Measurements from ENCODE around the gene MED13L.
"Not testable (repeated sequence)": the region's sequence is repeated elsewhere in the genome, so short reads cannot be mapped to it uniquely, and the experiment has no call there.

Gene MED13L

GRCh38 chr12:116238149-116238548 lies 39.3 kb downstream of the MED13L start:
- no peak for TF ChIP-seq CTCF (IDR thresholded peaks at IDR 0.05)

GRCh38 chr12:116236976-116237375 lies 40.5 kb downstream of the MED13L start:
- DNase-seq (ENCODE audit: low spot score), result no peak
- Histone ChIP-seq H3K4me3 (no peak overlapping the region), H3K27ac (peak overlapping the region in 1 of 2 donors; percentile 5)
- no peak for TF ChIP-seq CTCF (IDR thresholded peaks at IDR 0.05)

More at GRCh38 chr12:116238149-116238548, 39.3 kb downstream of the MED13L start:
- Histone ChIP-seq H3K4me3 (no peak overlapping the region), H3K27ac (no peak overlapping the region)
- no peak for DNase-seq (ENCODE audit: low spot score)

- H3K27ac ChIP-seq, result no peak overlapping the region
- TF ChIP-seq CTCF (IDR thresholded peaks at IDR 0.05), result peak; percentile 43
- DNase-seq (ENCODE audit: low spot score), result no peak
- no peak overlapping the region for H3K4me3 ChIP-seq
These were observed 41.3 kb downstream of the MED13L start for GRCh38 chr12:116236148-116236731.

GRCh38 chr12:116234148-116234547 lies 43.3 kb downstream of the MED13L start:
- not testable (repeated sequence) for H3K4me3 ChIP-seq; H3K27ac ChIP-seq; DNase-seq (ENCODE audit: low spot score)

GRCh38 chr12:116233669-116234068 lies 43.8 kb downstream of the MED13L start:
- TF ChIP-seq CTCF (IDR thresholded peaks at IDR 0.05), result no peak
- no peak overlapping the region for H3K4me3 ChIP-seq
- H3K27ac ChIP-seq, result no peak overlapping the region
- no peak for DNase-seq (ENCODE audit: low spot score)

- DNase-seq (ENCODE audit: low spot score), result no peak
- Histone ChIP-seq H3K27ac (no peak overlapping the region), H3K4me3 (no peak overlapping the region)
- TF ChIP-seq CTCF (IDR thresholded peaks at IDR 0.05), result no peak
These were observed 49.7 kb downstream of the MED13L start for GRCh38 chr12:116227811-116228210.

GRCh38 chr12:116226026-116226425 lies 51.5 kb downstream of the MED13L start:
- DNase-seq (ENCODE audit: low spot score), result no peak
- no peak for TF ChIP-seq CTCF (IDR thresholded peaks at IDR 0.05)
- Histone ChIP-seq H3K4me3 (no peak overlapping the region), H3K27ac (no peak overlapping the region)

All from coronary artery (tissue), 2 donors.